ENCODE results near the gene B4GALNT2. TPM values are rescaled to one million over a fixed set of nuclear protein-coding genes. Genes with fewer than 3 reads are reported as not detected.
"Not testable (repeated sequence)": the region's sequence is repeated elsewhere in the genome, so short reads cannot be mapped to it uniquely, and the experiment has no call there.

The B4GALNT2 gene
- total RNA-seq, 3 donors from 2014 or later (not counting 1 experiment from before 2014, with no cell fraction given): 0.05 TPM; not detected in 1

DNA sequence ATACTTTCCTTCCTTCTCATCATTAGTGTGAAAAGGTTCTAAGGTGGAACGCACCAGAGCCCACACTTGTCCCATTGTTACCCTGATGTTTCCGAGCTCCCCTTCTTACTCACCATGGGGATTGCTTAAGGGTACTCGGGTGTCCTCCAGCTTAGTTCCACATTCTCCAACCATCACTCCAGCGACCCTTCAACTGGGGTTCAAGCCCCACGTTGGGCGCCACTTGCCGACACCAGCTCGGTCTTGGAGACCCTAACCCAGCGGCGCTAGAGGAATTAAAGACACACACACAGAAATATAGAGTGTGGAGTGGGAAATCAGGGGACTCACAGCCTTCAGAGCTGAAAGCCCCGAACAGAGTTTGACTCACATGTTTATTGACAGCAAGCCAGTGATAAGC, 43.4 kb downstream of the B4GALNT2 start:
- H3K27me3 ChIP-seq (ENCODE audit: control insufficient read depth, insufficient read depth, low read length); H3K27ac Mint-ChIP-seq; H3K36me3 ChIP-seq (ENCODE audit: control insufficient read depth, insufficient read depth, low read length); H3K4me3 ChIP-seq (ENCODE audit: low read length); DNase-seq; H3K27ac ChIP-seq (ENCODE audit: low read length); H3K4me1 Mint-ChIP-seq; intact Hi-C loops (cut with micrococcal nuclease); H3K4me3 Mint-ChIP-seq; ATAC-seq: not testable (repeated sequence)
- Histone ChIP-seq H3K4me1 (ENCODE audit: control insufficient read depth, insufficient read depth, low read length) (peaks cover 11% of the 10 kb centered on the region), H3K9me3 (ENCODE audit: control insufficient read depth, insufficient read depth, low read length) (peaks cover 25% of the 10 kb centered on the region)
- WGBS (ENCODE audit: insufficient coverage): 93% methylated on average over 5 of the region's 11 CpGs
- Mint-ChIP-seq H3K27me3 (ENCODE audit: low read depth in 2 of 2) (peaks cover 18 to 43% of the 10 kb centered on the region in 2 donors), H3K36me3 (peaks cover 40% of the 10 kb centered on the region), H3K9me3 (peaks cover 0 to 11% of the 10 kb centered on the region in 2 donors)

- Mint-ChIP-seq H3K9me3 (peaks cover 0 to 7% of the 10 kb centered on the region in 2 donors), H3K27ac (peak overlapping the region in 1 of 2 donors; percentile 56), H3K27me3 (ENCODE audit: low read depth in 2 of 2) (peaks cover 3% of the 10 kb centered on the region in 2 donors), H3K4me3 (peak overlapping the region; percentile 67), H3K36me3 (peaks cover 15% of the 10 kb centered on the region), H3K4me1 (peaks cover 9 to 13% of the 10 kb centered on the region in 2 donors)
- intact Hi-C loops (cut with micrococcal nuclease): loop anchor here (1.0 to 10.0 kb wide), 4 partner anchors 47 to 214 kb away; no protein-coding TSS in a partner anchor
- no peaks in the 10 kb centered on the region for H3K27me3 ChIP-seq (ENCODE audit: control insufficient read depth, insufficient read depth, low read length)
- DNase-seq (peak; percentile 66 to 84), ATAC-seq (peak; percentile 69 to 73 (median 72))
- no peak overlapping the region for H3K4me3 ChIP-seq (ENCODE audit: low read length)
- 0% methylated on average over 2 of the region's 5 CpGs for WGBS (ENCODE audit: insufficient coverage)
- H3K36me3 ChIP-seq (ENCODE audit: control insufficient read depth, insufficient read depth, low read length): no peaks in the 10 kb centered on the region
- H3K9me3 ChIP-seq (ENCODE audit: control insufficient read depth, insufficient read depth, low read length): peaks cover 28% of the 10 kb centered on the region
- peaks cover 16% of the 10 kb centered on the region for H3K4me1 ChIP-seq (ENCODE audit: control insufficient read depth, insufficient read depth, low read length)
- H3K27ac ChIP-seq (ENCODE audit: low read length): no peak overlapping the region
- peak; percentile 98 for TF ChIP-seq CTCF (IDR thresholded peaks at IDR 0.05)
Observed at GRCh38 chr17:49180303-49180702, 47.7 kb downstream of the B4GALNT2 start.

DNA sequence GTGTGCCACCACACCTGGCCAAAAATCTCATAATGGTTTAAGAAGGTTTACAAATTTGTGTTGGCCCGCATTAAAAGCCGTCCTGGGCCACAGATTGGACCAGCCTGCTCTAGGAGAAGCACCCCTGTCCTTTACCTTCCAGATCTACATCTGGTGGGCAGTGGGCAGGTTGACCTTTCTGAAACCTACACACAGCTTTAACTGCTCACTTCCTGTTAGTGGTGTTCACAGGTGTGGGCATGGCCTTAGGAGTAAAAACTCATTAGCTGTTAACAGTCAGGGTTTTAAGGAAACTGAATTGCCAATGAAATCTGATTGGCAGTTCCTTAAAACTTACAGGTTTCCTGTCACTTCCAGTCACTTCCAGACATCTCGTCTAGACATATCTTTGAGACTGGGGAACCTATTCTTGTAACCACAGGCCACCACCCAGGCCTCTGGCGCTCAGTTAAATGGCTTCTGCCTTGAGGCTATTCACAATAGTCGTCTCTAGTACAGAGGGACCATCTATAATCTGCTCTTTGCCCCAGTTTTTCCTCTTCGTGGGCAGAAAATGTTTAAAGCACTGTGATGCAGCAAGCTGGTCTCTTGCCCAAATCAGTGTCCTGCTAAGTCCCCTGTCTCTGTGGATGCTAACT, 48.5 kb downstream of the B4GALNT2 start:
- Mint-ChIP-seq H3K27me3 (ENCODE audit: low read depth in 2 of 2) (no peaks in the 10 kb centered on the region), H3K9me3 (peaks cover 0 to 2% of the 10 kb centered on the region in 2 donors), H3K4me3 (no peak overlapping the region), H3K27ac (no peak overlapping the region), H3K36me3 (peaks cover 7% of the 10 kb centered on the region), H3K4me1 (peaks cover 9 to 13% of the 10 kb centered on the region in 2 donors)
- H3K36me3 ChIP-seq (ENCODE audit: control insufficient read depth, insufficient read depth, low read length): no peaks in the 10 kb centered on the region
- peaks cover 16% of the 10 kb centered on the region for H3K4me1 ChIP-seq (ENCODE audit: control insufficient read depth, insufficient read depth, low read length)
- no peak for TF ChIP-seq CTCF (IDR thresholded peaks at IDR 0.05)
- H3K4me3 ChIP-seq (ENCODE audit: low read length): no peak overlapping the region
- WGBS (ENCODE audit: insufficient coverage): 73% methylated on average over 6 of the region's 6 CpGs
- H3K27me3 ChIP-seq (ENCODE audit: control insufficient read depth, insufficient read depth, low read length): no peaks in the 10 kb centered on the region
- H3K9me3 ChIP-seq (ENCODE audit: control insufficient read depth, insufficient read depth, low read length): peaks cover 24% of the 10 kb centered on the region
- DNase-seq (no peak), ATAC-seq (no peak)
- H3K27ac ChIP-seq (ENCODE audit: low read length): no peak overlapping the region
- intact Hi-C loops (cut with micrococcal nuclease): loop anchor here (1.0 to 10.0 kb wide), 4 partner anchors 46 to 214 kb away; no protein-coding TSS in a partner anchor

DNA sequence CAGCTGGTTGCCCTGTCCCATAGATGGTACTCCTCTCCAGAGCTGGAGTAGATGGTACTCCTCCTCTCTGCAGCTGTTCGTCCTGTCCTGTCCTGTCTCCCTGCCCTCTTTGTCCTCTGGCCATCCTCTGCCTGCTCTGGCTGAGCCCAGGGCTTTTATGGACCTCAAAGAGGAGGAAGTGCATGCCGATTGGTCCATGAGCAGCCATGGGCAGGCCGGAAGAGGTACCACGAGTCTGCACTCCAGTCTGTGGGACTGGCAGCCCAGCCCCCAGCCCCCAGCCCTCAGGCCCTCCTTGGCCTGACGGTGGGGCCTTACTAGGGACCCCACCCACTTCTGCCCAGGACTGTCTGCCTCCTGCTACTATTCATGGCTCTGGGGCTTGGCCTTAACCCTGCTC, 50.8 kb downstream of the B4GALNT2 start:
- no peak overlapping the region for H3K27ac ChIP-seq (ENCODE audit: low read length)
- H3K4me3 ChIP-seq (ENCODE audit: low read length): no peak overlapping the region
- 88% methylated on average over 5 of the region's 5 CpGs for WGBS (ENCODE audit: insufficient coverage)
- H3K27me3 Mint-ChIP-seq (ENCODE audit: low read depth in 2 of 2): no peaks in the 10 kb centered on the region
- intact Hi-C loops (cut with micrococcal nuclease): loop anchor here (10.0 kb wide), 1 partner anchor 211 kb away; no protein-coding TSS in a partner anchor
- no peaks in the 10 kb centered on the region for H3K27me3 ChIP-seq (ENCODE audit: control insufficient read depth, insufficient read depth, low read length)
- ATAC-seq (no peak), DNase-seq (no peak)
- H3K4me3 Mint-ChIP-seq: no peak overlapping the region
- peaks cover 10% of the 10 kb centered on the region for H3K9me3 ChIP-seq (ENCODE audit: control insufficient read depth, insufficient read depth, low read length)
- no peak for TF ChIP-seq CTCF (IDR thresholded peaks at IDR 0.05)
- no peaks in the 10 kb centered on the region for H3K9me3 Mint-ChIP-seq
- H3K4me1 ChIP-seq (ENCODE audit: control insufficient read depth, insufficient read depth, low read length): peaks cover 16% of the 10 kb centered on the region
- H3K36me3 Mint-ChIP-seq: no peaks in the 10 kb centered on the region
- peaks cover 9 to 13% of the 10 kb centered on the region in 2 donors for H3K4me1 Mint-ChIP-seq
- H3K36me3 ChIP-seq (ENCODE audit: control insufficient read depth, insufficient read depth, low read length): no peaks in the 10 kb centered on the region
- no peak overlapping the region for H3K27ac Mint-ChIP-seq

All from natural killer cell (primary cell).